Activated effector memory CD4-positive, alpha-beta T cell treated with anti-CD3 and anti-CD28 coated beads, Interleukin-2, amount 50 U/mL, for 16 hours (primary cell): ENCODE measurements around the gene NOA1.
"Not testable (repeated sequence)": the region's sequence is repeated elsewhere in the genome, so short reads cannot be mapped to it uniquely, and the experiment has no call there.

Experiments used
- DNase-seq: peaks from one replicate; pipeline ENCODE4 v3.0.0-alpha.2; 2020

NOA1 gene

GRCh38 chr4:56953680-56954520 lies 23.5 kb downstream of the NOA1 start:
- no peak for DNase-seq

GRCh38 chr4:56941403-56941802 lies 36.0 kb downstream of the NOA1 start:
- DNase-seq: no peak

- no peak for DNase-seq
Measured at GRCh38 chr4:56940971-56941370, 36.4 kb downstream of the NOA1 start.

- DNase-seq: no peak
Measured at GRCh38 chr4:56940403-56940802, 37.0 kb downstream of the NOA1 start.

- not testable (repeated sequence) for DNase-seq
Measured at GRCh38 chr4:56939826-56940225, 37.6 kb downstream of the NOA1 start.

GRCh38 chr4:56937262-56937661 lies 40.1 kb downstream of the NOA1 start:
- DNase-seq: no peak

GRCh38 chr4:56931924-56932323 lies 45.5 kb downstream of the NOA1 start:
- no peak for DNase-seq

GRCh38 chr4:56930638-56931037 lies 46.8 kb downstream of the NOA1 start:
- DNase-seq: no peak

GRCh38 chr4:56927196-56927595 lies 50.2 kb downstream of the NOA1 start:
- DNase-seq: no peak

- DNase-seq: not testable (repeated sequence)
Measured at GRCh38 chr4:56914977-56915376, 62.4 kb downstream of the NOA1 start.

- no peak for DNase-seq
Measured at GRCh38 chr4:56914336-56914735, 63.1 kb downstream of the NOA1 start.
